GM11168 (cell line): ENCODE data around the gene DCTN3.
"Not testable (repeated sequence)": the region's sequence is repeated elsewhere in the genome, so short reads cannot be mapped to it uniquely, and the experiment has no call there.

Experiments used
- in situ Hi-C: fragments of 300-500 bp; cut with MboI; formaldehyde crosslinking; loops from one replicate; pipeline ENCODE4 v1.12.0; 2022; ENCODE audit warnings: low sequenced_read_pairs; ENCODE audit not compliant: unreplicated experiment

Gene DCTN3

DNA sequence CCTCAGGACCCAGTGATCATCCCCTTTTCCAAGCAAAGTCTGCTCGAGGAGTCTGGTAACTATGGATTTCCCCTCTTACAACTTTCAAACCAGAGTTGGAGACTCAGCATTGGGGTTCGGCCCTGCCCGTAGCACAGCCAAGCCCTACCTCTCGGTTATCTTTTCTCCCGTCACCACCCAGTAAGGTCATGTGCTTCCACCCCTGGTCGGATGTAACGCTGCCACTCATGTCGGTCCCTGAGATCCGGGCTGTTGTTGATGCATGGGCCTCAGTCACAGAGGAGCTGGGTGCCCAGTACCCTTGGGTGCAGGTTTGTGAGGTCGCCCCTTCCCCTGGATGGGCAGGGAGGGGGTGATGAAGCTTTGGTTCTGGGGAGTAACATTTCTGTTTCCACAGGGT is 27.4 kb upstream of the DCTN3 start:
- in situ Hi-C loops, result no loop called here

DNA sequence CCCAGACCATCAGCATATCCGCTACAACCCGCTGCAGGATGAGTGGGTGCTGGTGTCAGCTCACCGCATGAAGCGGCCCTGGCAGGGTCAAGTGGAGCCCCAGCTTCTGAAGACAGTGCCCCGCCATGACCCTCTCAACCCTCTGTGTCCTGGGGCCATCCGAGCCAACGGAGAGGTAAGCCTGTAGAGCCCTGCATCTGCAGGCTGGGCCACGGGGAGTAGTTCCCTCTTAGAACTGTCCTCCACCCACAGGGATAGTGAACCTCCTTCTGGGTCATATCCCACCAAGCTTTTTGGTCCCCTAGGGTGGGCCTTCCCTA is 26.7 kb upstream of the DCTN3 start:
- in situ Hi-C loops, result no loop called here

DNA sequence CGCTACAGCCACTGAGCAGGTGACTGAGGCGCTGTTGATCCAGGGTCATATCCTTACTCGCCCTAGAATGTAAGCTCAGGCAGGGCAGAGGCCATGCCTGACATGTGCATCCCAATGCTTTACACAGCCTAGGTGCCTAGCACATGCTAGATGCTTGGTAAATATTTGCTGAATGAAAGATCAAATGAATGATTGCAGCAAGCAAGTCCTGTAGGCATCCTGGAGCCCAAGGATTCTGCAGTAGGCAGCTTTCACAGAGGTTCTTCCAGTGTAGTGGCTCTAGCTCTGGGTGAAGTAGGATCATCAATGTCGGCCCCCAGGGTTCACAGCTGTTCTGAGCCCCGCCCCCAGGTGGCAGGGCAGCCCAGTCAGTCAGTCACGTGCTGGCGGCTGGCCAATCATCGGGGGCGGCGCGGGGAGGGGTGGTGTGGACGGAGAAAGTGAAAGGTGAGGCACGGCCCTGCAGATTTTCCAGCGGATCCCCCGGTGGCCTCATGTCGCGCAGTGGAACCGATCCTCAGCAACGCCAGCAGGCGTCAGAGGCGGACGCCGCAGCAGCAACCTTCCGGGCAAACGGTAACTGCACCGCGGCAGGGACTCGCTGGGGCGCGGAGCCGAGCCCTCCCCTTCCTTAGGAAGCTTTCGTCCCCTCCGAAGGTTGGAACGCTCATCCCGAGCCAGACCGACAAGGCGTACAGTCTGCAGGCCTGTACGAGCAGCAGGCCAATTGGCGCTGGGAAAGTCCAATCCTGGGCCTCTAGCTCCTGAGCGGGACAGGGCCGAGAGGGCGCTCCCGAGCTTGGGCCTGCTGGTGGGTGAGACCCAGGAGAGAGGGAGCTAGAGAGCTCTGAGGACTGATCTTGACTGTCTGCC is 26.2 kb upstream of the DCTN3 start, which contains the start of gene GALT:
GALT (plus strand) TSS at position 465 of the 873 bp plus-strand sequence; CDS start at position 495, 30 bp downstream.
- in situ Hi-C loops, result no loop called here

DNA sequence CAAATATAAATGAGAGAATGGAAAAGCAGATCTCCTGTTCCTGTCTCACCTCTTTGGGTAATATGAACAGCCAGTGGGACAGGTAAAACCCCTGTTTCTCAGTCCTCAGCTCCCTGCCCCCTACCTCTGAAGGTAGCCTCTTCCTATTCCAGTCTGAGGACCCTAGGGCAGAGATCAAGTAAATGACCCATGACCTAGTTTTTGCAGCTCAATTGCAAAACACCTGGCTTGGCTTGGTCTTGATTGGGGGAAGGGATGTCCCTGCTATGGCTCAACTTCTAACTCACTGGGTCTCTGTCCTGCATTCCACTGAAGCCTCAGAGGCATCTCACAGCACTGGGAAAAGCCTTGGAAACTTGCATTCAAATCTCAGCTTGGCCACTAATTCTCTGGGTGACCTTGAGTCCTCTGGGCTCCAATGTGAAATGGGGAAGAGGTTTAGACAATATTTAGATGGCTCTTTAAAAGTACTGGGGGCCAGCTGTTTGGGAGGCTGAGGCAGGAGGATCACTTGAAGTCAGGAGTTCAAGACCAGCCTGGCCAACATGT is 24.5 kb upstream of the DCTN3 start:
- in situ Hi-C loops, result no loop called here

DNA sequence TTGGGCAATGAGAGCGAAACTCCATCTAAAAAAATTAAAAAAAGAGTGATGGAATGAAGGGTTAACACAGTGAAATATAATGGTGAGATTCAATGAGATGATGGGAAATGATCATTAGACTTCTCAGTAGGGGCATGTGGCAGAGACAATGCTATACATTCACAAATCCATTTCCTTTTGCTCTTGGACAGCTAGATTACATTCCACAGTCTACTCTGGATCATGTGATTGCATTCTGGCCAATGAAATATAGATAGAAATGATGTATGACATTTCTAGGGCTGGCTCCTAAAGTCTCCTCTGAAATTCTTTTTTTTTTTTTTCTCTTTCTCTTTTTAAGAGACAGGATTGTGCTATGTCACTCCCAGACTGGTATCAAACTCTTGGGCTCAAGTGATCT is 22.4 kb upstream of the DCTN3 start:
- in situ Hi-C loops, result no loop called here

DNA sequence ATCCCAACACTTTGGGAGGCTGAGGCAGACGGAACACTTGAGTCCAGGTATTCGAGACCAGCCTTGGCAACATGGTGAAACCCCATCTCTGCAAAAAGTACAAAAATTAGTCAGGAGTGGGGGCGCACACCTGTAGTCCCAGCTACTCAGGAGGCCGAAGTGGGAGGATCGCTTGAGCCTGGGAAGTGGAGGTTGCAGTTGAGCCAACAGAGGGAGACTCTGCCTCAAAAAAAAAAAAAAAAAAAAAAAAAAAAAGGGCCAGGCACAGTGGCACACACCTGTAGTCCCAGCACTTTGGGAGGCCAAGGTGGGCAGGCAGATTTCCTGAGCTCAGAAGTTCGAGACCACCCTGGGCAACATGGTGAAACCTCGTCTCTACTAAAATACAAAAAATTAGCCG is 19.0 kb upstream of the DCTN3 start:
- in situ Hi-C loops, result not testable (repeated sequence)

DNA sequence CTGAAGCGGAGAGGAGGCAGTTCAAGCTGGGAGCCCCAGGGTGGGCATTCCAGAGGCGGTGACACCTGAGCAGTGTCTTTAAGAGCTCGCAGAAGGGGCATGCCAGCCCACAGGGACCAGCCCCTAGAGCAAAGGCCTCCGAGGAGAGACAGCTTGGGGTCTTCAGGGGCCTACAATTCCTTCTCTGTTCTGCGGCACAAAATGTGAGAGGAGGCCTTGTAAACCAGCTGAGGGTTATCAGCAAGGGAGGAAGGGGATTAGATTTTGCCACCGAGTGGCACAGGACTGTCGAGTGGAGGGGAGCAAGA is 17.8 kb upstream of the DCTN3 start:
- in situ Hi-C loops, result no loop called here

DNA sequence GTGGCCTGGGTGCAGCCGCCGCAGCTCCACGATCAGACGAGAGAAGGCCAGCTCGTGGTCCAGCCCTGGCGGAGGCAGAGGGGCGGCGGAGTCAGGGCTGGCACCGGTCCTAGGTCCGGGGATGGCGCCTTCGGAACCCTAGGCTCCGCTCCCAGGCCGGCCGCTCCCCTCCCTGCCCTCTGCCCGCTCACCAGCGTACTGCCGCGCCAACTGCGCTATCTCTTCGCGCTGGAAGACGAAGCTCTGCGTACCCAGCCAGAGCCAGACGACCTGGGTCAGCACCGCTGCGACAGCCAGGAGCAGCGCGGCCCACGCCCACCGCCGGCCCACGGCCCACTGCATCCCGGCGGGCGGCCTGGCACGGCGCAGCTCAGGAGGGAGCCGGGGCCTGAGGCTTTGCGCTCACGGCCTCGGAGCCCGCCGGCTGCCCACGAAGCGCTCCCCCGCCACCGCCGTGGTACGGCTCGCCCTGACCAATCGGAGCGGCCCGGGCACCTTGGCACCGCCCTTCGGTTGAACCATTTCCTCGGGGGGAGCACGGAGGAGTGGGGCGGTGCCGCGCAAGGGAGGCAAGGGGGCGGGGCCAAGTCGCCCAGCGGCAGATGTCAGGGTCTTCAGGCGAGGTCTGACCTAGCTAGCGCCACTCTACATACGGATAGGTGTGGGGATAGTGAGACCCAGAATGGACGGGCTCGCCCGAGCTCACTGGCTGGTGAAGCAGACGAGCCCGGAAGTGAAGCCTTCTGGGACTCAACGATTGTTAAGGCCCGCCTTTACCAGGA is 17.3 kb upstream of the DCTN3 start, which contains the start of gene SIGMAR1:
SIGMAR1 (minus strand) TSS at position 432 of the 782 bp plus-strand sequence; CDS start at position 342, 90 bp downstream.
- in situ Hi-C loops, result no loop called here

DNA sequence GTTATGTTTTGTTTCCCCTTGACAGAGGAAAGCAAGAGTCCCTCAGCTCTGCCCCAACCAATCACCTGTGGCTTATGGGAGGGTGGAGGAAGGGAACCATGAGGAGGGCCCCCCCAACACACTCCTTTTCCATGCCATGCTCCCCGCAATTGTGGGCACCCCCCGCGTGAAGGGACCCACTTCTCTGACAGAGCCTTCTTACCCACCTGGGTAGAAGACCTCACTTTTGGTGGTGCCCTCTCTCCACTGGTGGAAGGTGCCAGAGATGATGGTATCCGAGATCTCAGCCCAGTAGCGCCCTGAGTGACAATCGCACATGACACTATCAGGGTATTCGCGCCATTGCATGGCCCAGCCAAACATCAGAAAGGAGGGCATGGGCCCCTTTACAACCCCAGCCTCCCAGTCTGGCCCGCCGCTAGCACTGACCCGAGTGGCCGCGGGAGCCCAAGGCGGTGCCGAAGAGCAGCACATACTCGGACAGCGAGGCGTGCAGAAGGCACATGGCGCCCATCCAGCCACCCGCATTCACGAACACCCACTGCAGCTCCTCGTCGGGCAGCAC is 16.6 kb upstream of the DCTN3 start:
- in situ Hi-C loops, result no loop called here

DNA sequence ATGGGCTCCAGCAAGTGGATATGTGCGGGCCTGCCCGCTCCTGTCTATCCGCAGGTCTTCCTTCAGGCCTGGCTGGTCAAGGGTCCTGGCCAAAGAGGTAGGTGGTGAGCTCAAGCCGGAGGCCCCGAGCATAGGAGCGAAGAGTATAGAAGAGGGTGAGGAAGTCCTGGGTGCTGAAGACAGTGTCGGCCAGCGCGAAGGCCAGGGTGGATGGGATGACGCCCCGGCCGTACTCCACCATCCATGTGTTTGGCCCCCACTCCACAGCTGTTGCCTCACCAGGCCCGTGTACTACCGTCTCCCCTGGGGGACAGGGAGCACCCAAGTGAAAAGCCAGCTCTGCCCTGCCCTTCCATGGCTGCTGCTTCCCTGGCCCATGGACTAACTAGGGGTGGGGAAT is 15.3 kb upstream of the DCTN3 start:
- in situ Hi-C loops, result no loop called here

DNA sequence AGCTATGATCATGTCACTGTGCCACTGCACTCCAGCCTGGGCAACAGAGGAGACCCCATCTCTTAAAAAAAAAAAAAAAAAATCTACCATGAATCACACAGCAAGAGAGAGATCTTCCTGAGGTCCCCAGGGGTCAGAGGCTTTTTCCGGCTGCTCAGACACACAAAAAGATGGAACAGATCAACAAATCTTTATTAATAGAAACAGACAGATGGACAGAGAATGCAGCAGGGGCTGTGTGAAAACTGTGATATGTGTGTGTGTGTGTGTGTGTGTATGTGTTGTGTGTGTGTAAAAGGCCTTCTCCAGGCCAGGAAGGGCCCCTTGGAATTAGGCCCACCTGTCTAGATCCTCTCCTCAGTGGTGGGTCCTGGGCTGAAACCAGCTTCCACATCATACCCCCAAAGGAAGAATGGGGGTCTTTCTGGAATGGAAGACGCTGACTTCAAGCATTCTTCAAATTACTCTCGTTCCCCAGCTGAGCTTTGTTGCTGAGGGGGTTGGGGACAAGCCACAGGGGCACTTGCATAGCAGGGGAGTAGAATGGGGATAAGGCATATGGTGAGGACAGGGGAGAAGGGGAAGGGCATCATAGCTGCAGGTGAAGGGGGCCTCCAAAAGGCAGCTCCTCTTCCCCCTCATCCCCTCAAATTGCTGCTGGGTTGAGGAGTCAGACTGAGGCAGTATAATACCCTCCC is 14.4 kb upstream of the DCTN3 start:
- in situ Hi-C loops, result no loop called here

DNA sequence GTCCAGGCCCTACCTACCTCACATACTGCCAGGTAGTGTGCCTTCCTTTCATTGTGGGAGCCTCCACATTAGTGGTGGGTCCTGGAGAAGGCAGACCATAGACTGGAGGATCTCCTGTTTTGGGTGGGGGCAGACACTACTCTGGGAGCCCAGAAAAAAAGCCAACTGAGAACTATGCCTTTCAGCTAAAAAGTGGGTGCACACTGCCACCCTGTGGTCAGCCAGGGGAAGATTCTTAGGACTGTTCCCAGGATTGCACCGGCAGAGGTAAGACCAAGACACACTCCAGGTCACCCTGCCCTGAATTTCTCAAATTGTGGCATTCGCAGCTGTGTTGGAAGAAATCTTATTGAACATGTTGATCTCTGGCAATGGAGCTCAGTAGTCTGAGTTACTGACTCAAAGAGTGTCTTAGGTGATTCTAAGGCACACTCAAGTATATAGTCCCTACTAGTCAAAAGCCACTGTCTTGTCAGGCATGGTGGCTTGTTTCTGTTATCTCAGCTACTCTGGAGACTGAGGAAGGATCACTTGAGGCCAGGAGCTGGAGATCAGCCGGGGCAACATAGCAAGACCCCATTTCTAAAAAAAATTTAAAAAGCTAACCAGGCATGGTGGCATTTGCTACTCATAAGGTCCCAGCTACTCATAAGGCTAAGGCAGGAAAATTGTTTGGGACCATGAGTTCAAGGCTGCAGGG is 13.7 kb upstream of the DCTN3 start:
- in situ Hi-C loops, result no loop called here

DNA sequence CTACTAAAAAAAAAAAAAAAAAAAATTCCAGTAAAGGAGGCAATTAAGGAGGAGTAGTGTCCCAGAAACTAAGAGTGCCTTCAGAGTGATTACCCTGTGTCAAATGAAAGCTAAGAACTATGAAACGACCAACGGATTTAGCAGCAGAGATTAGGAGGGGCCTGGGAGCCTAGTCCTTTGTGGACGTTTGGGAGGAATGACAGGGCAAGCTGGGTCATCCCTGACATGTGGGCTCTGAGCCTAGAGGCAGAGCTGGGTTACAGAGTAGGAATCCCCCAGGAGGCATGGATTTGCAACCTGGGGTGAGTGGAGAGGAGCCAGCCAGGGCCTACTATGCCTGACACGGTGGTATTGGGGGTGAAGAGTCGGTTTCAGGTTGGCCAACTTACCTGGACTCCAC is 12.9 kb upstream of the DCTN3 start:
- in situ Hi-C loops, result no loop called here

DNA sequence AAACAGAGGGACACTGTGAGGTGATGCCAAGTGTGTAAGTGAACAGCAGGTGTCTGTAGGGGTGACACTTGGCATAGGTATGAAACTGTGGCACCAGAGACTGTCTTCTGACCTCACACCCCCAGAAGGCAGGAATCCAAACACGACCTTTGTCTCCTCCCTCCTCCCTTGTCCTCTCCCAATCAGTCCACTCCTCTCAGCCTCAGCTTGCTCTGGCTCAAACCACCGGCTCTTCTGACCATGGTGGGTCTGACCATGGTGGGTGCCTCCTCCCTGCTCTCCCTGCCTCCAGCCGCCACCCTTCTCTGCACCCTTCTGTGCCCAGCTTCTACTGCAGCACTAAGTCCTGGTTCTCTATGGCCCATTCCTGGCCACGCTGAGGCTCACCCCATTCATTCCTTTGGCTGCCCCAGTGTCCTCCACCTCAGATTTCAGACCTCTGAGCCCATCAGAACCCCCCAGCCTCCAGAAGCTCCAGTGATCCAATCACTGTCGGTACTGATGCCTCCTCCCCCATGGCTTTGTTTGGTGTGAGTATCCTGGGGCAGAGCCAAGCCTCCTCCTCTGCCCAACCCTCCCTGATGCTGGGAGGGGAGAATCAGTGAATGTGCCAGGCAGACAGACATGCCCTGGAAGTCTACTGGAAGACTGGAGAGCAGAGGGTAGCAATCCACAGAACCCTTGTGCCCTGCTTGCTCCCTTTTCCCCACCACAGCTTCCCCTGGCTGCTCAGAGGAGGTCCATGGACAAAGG is 10.3 kb upstream of the DCTN3 start:
- in situ Hi-C loops, result no loop called here

DNA sequence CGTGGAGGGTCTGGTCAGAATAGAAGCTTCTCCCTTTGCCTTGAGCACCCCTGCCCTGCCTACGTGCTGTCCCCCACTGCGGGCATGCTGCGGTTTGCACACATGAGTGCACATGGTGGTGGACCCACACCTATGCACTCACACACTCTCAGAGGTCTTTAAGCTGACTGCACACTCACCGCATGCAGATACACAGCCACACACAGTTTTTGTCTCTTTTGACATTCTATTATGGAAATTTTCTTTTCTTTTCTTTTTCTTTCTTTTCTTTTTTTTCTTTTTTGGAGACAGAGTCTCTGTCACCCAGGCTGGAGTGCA is 9.2 kb upstream of the DCTN3 start:
- in situ Hi-C loops, result no loop called here

DNA sequence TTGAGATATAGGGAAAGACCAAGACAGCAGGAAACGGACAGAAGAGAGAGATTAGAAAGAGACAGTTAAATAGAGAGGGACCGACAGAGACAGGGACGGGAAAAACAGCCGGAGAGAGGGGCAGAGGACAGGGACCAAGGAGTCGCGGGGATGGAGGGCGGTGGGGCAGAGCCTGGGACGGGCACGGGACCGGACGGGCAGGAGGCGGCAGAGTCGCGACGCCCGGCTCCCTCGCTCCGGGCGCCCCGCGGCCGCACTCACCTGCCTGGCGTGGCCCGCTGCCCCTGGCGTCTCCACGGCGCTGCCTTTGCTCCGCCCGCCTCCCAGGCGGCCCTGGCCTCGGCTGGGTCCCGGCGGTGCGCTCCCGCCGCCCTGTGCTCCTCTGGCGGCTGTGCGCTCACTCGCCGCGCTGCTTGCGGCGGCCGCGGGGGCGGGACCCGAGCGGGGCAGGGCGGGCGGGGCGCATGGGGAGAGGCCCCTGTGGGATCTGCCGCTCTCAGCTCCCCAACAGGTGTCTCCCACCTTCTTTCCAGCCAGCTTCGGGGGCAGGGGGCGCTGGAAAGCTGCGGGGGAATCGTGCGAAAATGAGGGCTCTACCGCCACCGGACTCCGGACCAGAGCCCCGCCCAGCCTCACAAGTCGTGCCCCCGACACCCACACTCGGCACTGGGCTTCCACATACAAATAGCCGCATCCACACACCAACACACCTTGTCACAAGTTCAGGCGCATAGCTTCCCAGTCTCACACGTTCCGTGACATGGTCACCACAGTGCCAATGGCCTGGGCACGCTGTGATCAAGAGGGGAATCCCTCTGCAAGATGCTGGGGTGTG is 8.6 kb upstream of the DCTN3 start, which contains the start of gene ARID3C:
ARID3C (minus strand) TSS at position 411 of the 835 bp plus-strand sequence. CDS start 1,052 bp downstream, outside the sequence.
- in situ Hi-C loops, result no loop called here

DNA sequence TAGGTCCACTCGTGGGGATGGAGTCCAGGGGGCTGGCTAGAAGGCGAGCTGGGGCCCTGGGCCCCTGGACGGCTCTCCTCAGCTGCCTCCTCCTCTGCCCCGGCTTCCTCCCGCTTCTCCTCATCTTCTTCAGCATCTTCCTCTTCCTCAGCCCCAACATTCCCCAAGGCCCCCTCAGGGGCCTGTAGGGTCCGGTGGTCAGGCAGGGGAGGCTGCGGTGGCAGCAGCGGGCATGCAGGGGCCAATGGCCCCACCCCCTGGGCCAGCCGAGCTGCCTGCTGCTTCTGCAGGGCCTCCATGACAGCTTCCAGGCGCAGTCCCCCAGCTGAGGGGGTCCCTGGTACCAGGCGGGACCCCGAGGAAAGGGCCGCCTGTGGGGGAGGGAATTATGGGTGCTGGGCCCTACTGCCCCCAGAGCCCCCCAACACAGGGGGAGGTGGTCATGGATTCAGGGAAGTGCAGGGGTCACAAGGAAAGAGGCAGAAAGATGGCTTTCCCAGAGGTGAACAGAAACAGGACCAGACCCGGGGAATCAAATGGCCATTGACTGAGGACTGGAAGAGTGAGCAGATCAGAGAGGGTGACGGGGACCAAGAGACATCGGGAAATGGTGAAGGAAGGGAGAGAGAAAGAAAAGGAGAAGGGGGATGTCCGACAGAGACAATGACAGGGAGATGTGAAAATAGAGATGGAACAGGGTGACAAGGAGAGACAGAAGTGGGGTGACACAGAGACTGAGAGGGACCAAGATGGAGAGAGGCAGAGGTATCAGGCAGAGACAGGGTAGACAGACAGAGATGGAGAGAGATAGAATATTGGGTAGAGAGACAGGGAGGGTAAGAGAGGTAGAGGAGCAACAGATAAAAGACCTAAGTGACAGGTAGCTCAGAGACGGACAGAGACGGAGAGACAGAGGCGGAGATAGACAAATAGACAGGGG is 7.7 kb upstream of the DCTN3 start:
- in situ Hi-C loops, result no loop called here
